Loucy (cell line): ENCODE data around the gene SORCS1.

Experiments
- H2AFZ ChIP-seq: fragments of 200-600 bp; sonication (generic); 2 replicates; pipeline ENCODE4 v1.6.0; 2016; ENCODE audit warnings: antibody characterized with exemption, mild to moderate bottlenecking, low read length, moderate library complexity
- H3F3A ChIP-seq: fragments of 200-600 bp; 2 replicates; pipeline ENCODE4 v1.6.0; 2016; ENCODE audit warnings: antibody characterized with exemption, low read depth, mild to moderate bottlenecking
- H3K27me3 ChIP-seq: fragments of 200-600 bp; sonication (generic); 2 replicates; pipeline ENCODE4 v1.6.1; 2014; ENCODE audit warnings: low read length, mild to moderate bottlenecking; ENCODE audit not compliant: insufficient read depth, poor library complexity, severe bottlenecking
- H3K36me3 ChIP-seq: fragments of 200-600 bp; sonication (generic); 2 replicates; pipeline ENCODE4 v1.6.1; 2016; ENCODE audit warnings: low read length; ENCODE audit not compliant: insufficient read depth
- H3K4me1 ChIP-seq: fragments of 200-600 bp; sonication (generic); 2 replicates; pipeline ENCODE4 v1.5.1; 2014; ENCODE audit warnings: low read length, mild to moderate bottlenecking; ENCODE audit not compliant: insufficient read depth, poor library complexity, severe bottlenecking
- H3K4me2 ChIP-seq: fragments of 200-600 bp; sonication (generic); 2 replicates; pipeline ENCODE4 v1.6.0; 2014; ENCODE audit warnings: antibody characterized with exemption, low read length, low read depth, mild to moderate bottlenecking; ENCODE audit not compliant: poor library complexity, severe bottlenecking
- H3K4me3 ChIP-seq: fragments of 200-600 bp; sonication (generic); 2 replicates; pipeline ENCODE4 v1.5.1; 2014; ENCODE audit warnings: low read length, mild to moderate bottlenecking, mixed read lengths; ENCODE audit not compliant: poor library complexity, severe bottlenecking
- H3K79me2 ChIP-seq: fragments of 200-600 bp; sonication (generic); 2 replicates; pipeline ENCODE4 v1.6.1; 2014; ENCODE audit warnings: low read length; ENCODE audit not compliant: insufficient read depth
- H3K9ac ChIP-seq: fragments of 200-600 bp; sonication (generic); 2 replicates; pipeline ENCODE4 v1.6.0; 2014; ENCODE audit warnings: mild to moderate bottlenecking, low read depth, low read length, moderate library complexity; ENCODE audit not compliant: poor library complexity, severe bottlenecking
- H3K9me2 ChIP-seq: fragments of 200-600 bp; sonication (generic); replicated peaks from 2 replicates; pipeline ENCODE4 v1.6.1; 2016; ENCODE audit warnings: low read depth, low read length, mixed read lengths
- H3K9me3 ChIP-seq: fragments of 200-600 bp; sonication (generic); 2 replicates; pipeline ENCODE4 v1.6.1; 2014; ENCODE audit warnings: mild to moderate bottlenecking, antibody characterized with exemption, low read length, low read depth; ENCODE audit not compliant: insufficient read depth
- H4K20me1 ChIP-seq: fragments of 200-600 bp; sonication (generic); 2 replicates; pipeline ENCODE4 v1.6.0; 2014; ENCODE audit warnings: antibody characterized with exemption, low read length, mild to moderate bottlenecking; ENCODE audit not compliant: insufficient read depth, poor library complexity, severe bottlenecking
- EZH2phosphoT487 ChIP-seq: fragments of 200-600 bp; IDR thresholded peaks from 2 replicates; pipeline ENCODE4 v1.6.1; 2018; ENCODE audit warnings: antibody characterized with exemption, mild to moderate bottlenecking, moderate library complexity, borderline replicate concordance
- TF ChIP-seq, protein P1 (sequence below): fragments of 200-600 bp; sonication (generic); conservative IDR thresholded peaks from 2 replicates; pipeline ENCODE4 v1.5.1; 2014; ENCODE audit warnings: mild to moderate bottlenecking, antibody characterized with exemption, low read length

The SORCS1 gene

DNA sequence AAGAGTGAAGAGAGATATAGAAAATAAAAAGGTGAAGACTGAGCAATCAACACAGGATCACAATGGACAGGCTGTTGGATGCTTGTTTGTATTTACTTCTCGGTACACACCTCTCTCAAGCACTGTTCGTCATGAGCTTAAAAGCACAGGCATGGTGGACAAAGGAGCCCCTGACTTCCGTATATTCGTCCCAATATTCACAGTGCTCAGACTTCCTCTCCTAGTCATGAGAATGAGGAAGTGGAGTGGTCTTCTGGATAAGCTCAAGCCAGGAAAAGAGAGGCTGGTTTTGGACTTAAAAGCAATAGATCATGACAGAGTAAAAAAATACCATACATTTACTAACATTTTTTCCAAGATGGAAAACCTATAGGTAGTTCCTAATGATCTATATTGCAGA lies 172.5 kb downstream of the SORCS1 start:
- no peaks in the 10 kb centered on the region for H3K79me2 ChIP-seq
- H3F3A ChIP-seq = no peaks in the 10 kb centered on the region
- no peaks in the 10 kb centered on the region for H3K27me3 ChIP-seq
- no peaks in the 10 kb centered on the region for H4K20me1 ChIP-seq
- H3K9ac ChIP-seq = no peak overlapping the region
- H3K9me3 ChIP-seq = no peaks in the 10 kb centered on the region
- no peaks in the 10 kb centered on the region for H3K4me1 ChIP-seq
- H3K4me2 ChIP-seq = no peak overlapping the region
- no peak for TF ChIP-seq EZH2phosphoT487
- TF ChIP-seq, protein P1, sequence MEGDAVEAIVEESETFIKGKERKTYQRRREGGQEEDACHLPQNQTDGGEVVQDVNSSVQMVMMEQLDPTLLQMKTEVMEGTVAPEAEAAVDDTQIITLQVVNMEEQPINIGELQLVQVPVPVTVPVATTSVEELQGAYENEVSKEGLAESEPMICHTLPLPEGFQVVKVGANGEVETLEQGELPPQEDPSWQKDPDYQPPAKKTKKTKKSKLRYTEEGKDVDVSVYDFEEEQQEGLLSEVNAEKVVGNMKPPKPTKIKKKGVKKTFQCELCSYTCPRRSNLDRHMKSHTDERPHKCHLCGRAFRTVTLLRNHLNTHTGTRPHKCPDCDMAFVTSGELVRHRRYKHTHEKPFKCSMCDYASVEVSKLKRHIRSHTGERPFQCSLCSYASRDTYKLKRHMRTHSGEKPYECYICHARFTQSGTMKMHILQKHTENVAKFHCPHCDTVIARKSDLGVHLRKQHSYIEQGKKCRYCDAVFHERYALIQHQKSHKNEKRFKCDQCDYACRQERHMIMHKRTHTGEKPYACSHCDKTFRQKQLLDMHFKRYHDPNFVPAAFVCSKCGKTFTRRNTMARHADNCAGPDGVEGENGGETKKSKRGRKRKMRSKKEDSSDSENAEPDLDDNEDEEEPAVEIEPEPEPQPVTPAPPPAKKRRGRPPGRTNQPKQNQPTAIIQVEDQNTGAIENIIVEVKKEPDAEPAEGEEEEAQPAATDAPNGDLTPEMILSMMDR = no peak
- H3K36me3 ChIP-seq = no peaks in the 10 kb centered on the region
- H2AFZ ChIP-seq = no peak overlapping the region
- no peaks in the 10 kb centered on the region for H3K9me2 ChIP-seq
- no peak overlapping the region for H3K4me3 ChIP-seq

DNA sequence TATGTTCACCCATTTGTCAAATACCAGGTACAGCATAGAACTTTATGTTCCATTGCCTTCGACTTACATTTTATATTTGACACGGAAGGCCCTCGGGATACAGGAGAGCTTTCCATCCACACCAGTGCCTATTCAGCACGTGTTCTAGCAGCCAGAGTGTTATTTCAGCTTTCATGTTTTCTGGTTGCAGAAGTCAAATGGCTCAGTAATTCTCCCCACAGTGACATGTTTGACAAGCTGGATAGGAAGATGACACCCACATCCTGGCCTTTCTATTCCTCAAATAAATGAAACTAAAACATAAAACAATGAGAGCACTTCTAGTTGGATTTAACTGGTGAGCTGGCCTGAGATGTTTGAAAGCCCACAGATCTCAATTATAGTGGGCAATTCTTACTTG lies 173.4 kb downstream of the SORCS1 start:
- Histone ChIP-seq H3K4me2 (no peak overlapping the region), H2AFZ (peak overlapping the region; percentile 23; the same call in 1 of the 2 replicates), H3K27me3 (no peaks in the 10 kb centered on the region), H3F3A (no peaks in the 10 kb centered on the region), H3K79me2 (no peaks in the 10 kb centered on the region), H3K9me3 (no peaks in the 10 kb centered on the region), H3K9me2 (no peaks in the 10 kb centered on the region), H3K36me3 (no peaks in the 10 kb centered on the region), H3K9ac (no peak overlapping the region), H3K4me3 (no peak overlapping the region), H3K4me1 (no peaks in the 10 kb centered on the region), H4K20me1 (no peaks in the 10 kb centered on the region)
- no peak for TF ChIP-seq EZH2phosphoT487
- TF ChIP-seq, protein P1 = no peak

DNA sequence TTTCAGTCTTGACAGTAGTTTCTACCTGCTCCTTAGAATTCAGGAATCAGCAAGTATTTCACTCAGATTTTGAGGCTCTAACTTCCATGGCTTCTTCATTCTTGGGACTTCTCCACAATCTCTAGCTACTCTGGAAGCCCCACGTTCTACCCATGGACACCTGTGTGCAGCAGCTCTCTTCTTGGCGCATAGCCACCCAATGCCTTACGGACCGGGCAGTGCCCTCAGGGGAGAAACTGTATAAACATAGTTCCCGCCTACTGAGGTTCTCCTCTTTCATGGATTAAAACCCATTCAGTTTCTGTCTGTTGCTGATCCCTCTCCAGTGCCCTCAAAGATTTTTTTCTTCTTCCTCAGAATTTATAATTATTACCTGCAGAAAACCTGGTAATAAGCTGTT lies 177.1 kb downstream of the SORCS1 start:
- no peaks in the 10 kb centered on the region for H3F3A ChIP-seq
- no peak overlapping the region for H3K9ac ChIP-seq
- H3K79me2 ChIP-seq = no peaks in the 10 kb centered on the region
- H3K27me3 ChIP-seq = no peaks in the 10 kb centered on the region
- TF ChIP-seq, protein P1 = no peak
- TF ChIP-seq EZH2phosphoT487 = no peak
- no peak overlapping the region for H3K4me2 ChIP-seq
- H2AFZ ChIP-seq = no peak overlapping the region
- H3K4me3 ChIP-seq = no peak overlapping the region
- H3K9me2 ChIP-seq = no peaks in the 10 kb centered on the region
- no peaks in the 10 kb centered on the region for H3K36me3 ChIP-seq
- no peaks in the 10 kb centered on the region for H3K9me3 ChIP-seq
- H4K20me1 ChIP-seq = no peaks in the 10 kb centered on the region
- no peaks in the 10 kb centered on the region for H3K4me1 ChIP-seq
